Measurements from ENCODE around the gene VAV3.
A peak's percentile ranks its signal among the peaks of the same experiment; 100 is the strongest.
"Not testable (repeated sequence)": the region's sequence is repeated elsewhere in the genome, so short reads cannot be mapped to it uniquely, and the experiment has no call there.

The VAV3 gene, protein sequence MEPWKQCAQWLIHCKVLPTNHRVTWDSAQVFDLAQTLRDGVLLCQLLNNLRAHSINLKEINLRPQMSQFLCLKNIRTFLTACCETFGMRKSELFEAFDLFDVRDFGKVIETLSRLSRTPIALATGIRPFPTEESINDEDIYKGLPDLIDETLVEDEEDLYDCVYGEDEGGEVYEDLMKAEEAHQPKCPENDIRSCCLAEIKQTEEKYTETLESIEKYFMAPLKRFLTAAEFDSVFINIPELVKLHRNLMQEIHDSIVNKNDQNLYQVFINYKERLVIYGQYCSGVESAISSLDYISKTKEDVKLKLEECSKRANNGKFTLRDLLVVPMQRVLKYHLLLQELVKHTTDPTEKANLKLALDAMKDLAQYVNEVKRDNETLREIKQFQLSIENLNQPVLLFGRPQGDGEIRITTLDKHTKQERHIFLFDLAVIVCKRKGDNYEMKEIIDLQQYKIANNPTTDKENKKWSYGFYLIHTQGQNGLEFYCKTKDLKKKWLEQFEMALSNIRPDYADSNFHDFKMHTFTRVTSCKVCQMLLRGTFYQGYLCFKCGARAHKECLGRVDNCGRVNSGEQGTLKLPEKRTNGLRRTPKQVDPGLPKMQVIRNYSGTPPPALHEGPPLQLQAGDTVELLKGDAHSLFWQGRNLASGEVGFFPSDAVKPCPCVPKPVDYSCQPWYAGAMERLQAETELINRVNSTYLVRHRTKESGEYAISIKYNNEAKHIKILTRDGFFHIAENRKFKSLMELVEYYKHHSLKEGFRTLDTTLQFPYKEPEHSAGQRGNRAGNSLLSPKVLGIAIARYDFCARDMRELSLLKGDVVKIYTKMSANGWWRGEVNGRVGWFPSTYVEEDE

DNA sequence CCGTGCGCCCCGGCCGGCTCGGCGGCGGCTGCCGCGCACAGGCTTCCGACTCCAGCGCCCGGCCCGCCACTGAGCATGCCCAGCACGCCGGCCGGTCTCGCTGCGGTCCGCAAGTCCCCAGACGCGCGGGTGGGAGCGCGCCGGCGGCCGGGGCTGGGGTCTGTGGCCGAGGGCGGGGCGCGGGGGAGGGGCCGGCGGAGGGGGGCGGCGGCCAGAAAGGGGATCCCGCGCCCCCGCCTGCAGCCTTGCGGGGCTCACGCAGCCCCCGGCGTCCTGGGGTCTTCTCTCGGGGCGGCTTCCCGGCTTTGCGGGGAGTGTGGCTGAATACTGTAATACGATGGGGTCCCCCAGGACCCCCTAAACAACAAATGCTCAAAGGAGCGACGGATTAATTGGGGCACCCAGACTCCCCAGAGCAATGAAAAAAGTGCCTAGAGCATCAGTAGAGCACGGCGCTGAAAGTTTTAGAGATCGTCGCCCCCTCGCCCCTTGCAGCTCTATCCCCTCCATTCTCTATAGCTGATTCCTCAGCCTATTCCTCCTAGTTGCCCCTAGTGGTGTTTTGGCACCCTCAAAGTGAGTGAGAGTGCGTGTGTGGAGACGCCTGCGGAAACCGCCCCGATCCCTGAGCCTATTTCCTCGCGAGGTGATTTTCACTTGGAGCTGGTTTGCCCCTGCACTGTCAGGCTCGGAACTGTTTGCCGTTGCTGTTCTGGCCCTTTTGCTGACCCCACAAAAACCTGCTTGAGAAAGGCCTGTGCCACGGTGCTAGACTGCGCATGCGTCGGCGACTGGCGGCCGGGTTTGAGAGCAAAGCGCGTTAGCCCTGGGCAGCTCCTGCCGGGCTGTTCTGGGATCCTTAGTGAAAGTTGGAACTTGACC is at the start of gene VAV3:
VAV3 (minus strand) TSS at position 71 of the 882 bp plus-strand sequence. CDS start 311 bp downstream, outside the sequence.
- no peaks in the 10 kb centered on the region for H3K36me3 Mint-ChIP-seq
- H3K9me3 Mint-ChIP-seq: no peaks in the 10 kb centered on the region
- H3K27me3 Mint-ChIP-seq: peaks cover 9% of the 10 kb centered on the region
- peaks cover 34% of the 10 kb centered on the region for H3K4me1 Mint-ChIP-seq
- peak within 1 kb of the TSS; percentile 93 for H3K27ac Mint-ChIP-seq
- DNase-seq: peak; percentile 55
- H3K4me3 Mint-ChIP-seq: peak within 1 kb of the TSS; percentile 82
- CTCF ChIA-PET: interaction anchor here (0.6 to 4.4 kb wide), 5 partner anchors 32 to 182 kb away, joined by 3 to 26 read pairs (median 3); no protein-coding TSS in a partner anchor

DNA sequence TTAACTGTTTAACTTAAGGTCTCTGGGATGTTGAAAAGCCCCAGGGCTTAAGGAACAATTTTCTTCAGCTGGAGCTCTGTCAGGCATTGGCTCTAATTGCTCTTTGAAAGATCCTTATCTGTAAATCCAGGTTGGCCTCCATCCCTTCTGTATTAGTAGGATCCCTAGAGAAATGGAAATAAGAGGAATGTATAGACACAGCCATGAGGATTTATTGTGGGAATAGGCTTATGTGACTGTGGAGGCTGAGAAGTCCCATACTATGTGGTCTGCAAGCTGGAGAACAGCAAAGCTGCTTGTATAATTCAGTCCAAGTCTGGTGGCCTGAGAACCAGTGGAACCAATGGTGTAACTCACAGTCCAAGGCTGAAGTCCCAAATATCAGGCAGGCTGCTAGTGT is 47.6 kb upstream of the VAV3 start:
- CTCF ChIA-PET: no interaction called here
- Mint-ChIP-seq H3K27ac (no peak overlapping the region), H3K9me3 (no peaks in the 10 kb centered on the region), H3K4me3 (no peak overlapping the region), H3K4me1 (no peaks in the 10 kb centered on the region), H3K27me3 (peaks cover 6% of the 10 kb centered on the region), H3K36me3 (no peaks in the 10 kb centered on the region)
- no peak for DNase-seq

DNA sequence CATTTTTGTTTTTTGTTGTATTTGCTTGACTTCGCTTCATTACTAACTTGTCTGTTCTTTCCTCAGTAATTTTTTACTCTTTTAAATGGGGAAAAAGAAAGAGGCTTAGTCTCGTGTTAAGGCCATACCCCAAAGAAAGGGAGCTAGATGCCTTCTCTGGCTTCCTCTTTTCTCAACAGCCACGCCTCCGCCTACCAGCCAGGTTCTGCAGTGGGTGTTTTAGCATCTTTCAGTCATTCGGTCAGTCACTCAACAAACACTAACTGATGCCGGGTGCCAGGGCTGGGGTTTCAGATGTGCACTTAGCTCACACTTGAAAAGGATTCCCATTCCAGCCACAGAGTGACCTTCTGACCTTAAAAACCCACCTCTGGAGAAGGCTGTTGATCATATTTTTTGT is 46.3 kb upstream of the VAV3 start:
- CTCF ChIA-PET: no interaction called here
- Mint-ChIP-seq H3K27me3 (peaks cover 6% of the 10 kb centered on the region), H3K27ac (no peak overlapping the region), H3K4me3 (no peak overlapping the region), H3K9me3 (no peaks in the 10 kb centered on the region), H3K36me3 (no peaks in the 10 kb centered on the region), H3K4me1 (no peaks in the 10 kb centered on the region)
- DNase-seq: no peak

DNA sequence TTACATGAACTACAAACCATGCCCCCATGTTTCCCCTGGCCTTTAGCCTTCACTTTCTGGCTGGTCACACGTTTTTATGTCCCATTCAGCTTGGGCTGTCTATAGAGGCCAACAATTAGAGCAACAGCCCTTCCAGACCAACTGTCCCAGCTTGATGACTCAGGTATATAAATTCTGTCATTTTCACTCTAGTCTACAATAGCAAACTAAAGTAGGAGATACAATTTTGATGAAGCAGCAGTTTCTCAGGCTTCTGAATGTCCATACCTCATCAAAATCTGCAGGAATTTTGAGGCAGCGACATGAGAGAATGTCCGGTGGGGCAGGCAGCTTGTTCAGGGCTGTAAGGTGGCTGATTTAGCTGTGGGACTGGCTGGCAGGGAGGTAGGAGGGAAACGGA is 45.6 kb upstream of the VAV3 start:
- Mint-ChIP-seq H3K4me1 (no peaks in the 10 kb centered on the region), H3K4me3 (no peak overlapping the region), H3K9me3 (no peaks in the 10 kb centered on the region), H3K27ac (no peak overlapping the region), H3K27me3 (peaks cover 6% of the 10 kb centered on the region), H3K36me3 (no peaks in the 10 kb centered on the region)
- CTCF ChIA-PET: no interaction called here
- no peak for DNase-seq

DNA sequence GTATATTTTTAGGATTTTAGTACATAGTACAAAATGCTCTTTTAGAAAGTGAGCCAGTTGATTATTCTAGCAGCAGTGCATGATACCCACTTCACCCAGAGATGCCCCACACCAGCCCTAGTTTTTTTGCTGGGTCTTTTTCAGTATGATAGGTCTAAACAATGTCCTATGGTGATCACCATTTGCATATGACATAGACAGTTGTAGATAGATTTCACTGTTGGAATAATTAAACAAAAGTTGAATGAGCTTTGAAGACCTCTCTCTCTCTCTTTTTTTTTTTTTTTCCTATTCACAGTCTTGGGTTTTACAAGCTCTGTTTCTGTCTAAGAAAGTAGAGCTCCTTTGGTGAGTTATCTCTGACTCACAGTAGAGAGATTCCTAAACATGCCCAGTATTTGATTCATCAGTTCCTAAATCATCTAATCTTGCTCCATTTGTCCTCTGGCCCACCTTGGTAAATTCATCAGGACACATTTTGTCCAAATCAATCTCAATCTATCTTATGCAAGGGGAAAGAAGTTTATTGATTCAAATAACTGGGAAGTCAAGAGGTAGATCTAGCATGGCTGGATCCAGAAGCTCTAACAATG is 44.7 kb upstream of the VAV3 start:
- peaks cover 6% of the 10 kb centered on the region for H3K27me3 Mint-ChIP-seq
- H3K36me3 Mint-ChIP-seq: no peaks in the 10 kb centered on the region
- DNase-seq: no peak
- no peak overlapping the region for H3K4me3 Mint-ChIP-seq
- CTCF ChIA-PET: no interaction called here
- no peaks in the 10 kb centered on the region for H3K4me1 Mint-ChIP-seq
- no peak overlapping the region for H3K27ac Mint-ChIP-seq
- H3K9me3 Mint-ChIP-seq: no peaks in the 10 kb centered on the region

DNA sequence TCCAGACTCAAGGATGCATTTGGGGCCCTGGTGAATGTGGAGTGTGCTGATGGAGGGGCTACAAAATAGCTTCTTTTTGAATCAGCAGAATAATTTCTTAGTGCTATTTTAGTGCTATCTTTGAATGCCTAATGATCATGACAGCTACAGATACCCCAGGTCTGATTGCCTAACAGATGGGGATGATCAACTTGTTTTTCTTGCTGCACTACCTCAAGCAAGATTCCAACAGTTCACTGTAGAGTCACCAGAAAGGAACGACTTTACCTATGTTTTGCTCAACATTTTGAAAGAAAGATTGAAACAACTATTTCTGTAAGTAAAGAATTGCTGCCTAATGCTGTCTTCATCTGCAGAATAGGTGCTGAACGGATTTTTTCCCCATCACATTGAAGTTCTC is 42.6 kb upstream of the VAV3 start:
- Mint-ChIP-seq H3K36me3 (no peaks in the 10 kb centered on the region), H3K4me3 (no peak overlapping the region), H3K4me1 (no peaks in the 10 kb centered on the region), H3K27me3 (peaks cover 6% of the 10 kb centered on the region), H3K9me3 (no peaks in the 10 kb centered on the region), H3K27ac (no peak overlapping the region)
- CTCF ChIA-PET: interaction anchor here (1.4 kb wide), 1 partner anchor 118 kb away, joined by 3 read pairs; no protein-coding TSS in a partner anchor
- no peak for DNase-seq

DNA sequence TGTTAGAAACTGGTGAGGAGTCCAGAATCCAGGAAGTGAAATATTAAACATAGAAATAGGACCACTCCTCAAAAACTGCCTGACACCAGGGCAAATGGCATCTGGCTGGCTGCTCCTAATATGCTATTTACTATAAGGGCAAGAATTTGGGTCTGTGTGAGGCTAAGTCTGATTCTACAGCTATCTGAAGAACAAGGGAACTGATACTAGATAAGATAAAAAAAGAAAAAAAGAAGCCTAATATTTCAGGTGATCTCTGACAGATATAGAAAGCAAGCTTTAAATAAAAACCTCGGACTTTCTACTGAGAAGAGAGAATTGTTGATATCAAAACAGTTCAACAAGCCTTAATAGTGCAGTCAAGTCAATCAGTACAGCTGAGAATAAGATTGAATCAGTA is 42.1 kb upstream of the VAV3 start:
- CTCF ChIA-PET: no interaction called here
- peaks cover 6% of the 10 kb centered on the region for H3K27me3 Mint-ChIP-seq
- H3K27ac Mint-ChIP-seq: no peak overlapping the region
- H3K4me3 Mint-ChIP-seq: no peak overlapping the region
- H3K4me1 Mint-ChIP-seq: no peaks in the 10 kb centered on the region
- no peaks in the 10 kb centered on the region for H3K9me3 Mint-ChIP-seq
- no peak for DNase-seq
- no peaks in the 10 kb centered on the region for H3K36me3 Mint-ChIP-seq

DNA sequence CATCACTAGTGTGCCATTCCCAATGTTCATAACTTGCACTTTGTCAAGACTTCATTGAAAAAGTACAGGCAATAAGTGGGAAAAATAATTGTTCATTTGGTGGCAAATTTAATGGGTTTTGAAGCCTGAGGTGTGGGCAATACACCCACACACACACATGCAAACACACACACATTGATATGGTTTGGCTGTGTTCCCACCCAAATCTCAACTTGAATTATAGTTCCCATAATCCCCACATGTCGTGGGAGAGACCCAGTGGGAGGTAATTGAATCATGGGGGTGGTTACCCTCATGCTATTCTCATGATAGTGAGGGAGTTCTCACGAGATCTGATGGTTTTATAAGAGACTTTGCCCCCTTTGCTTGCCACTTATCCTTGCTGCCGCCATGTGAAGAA is 39.9 kb upstream of the VAV3 start:
- DNase-seq, H3K27ac Mint-ChIP-seq, H3K36me3 Mint-ChIP-seq, H3K9me3 Mint-ChIP-seq, CTCF ChIA-PET, H3K27me3 Mint-ChIP-seq, H3K4me1 Mint-ChIP-seq, H3K4me3 Mint-ChIP-seq: not testable (repeated sequence)

DNA sequence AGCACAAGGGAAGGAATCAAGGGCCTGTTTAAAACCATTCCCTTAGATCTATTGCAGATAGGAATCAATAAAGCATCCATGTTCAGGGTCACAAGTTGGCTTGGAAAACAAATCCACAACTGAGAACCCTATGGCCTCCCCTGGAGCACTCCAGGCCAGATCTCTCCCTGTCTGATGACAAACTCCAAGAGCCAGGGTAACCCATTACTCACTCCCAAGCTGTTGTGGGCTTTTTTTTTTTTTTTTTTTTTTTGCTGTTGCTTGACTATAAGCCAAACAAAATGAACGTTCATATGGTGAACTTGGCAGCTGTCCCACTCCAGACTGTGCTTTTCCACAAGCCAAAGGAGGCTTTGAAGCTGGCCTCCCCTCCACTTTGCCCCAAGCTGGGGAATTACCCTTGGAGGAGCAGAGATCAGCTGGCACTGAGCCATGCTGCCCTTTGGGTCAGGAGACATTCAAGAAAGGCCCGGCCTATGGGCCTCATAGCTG is 35.7 kb upstream of the VAV3 start:
- DNase-seq: no peak
- no peak overlapping the region for H3K27ac Mint-ChIP-seq
- CTCF ChIA-PET: no interaction called here

DNA sequence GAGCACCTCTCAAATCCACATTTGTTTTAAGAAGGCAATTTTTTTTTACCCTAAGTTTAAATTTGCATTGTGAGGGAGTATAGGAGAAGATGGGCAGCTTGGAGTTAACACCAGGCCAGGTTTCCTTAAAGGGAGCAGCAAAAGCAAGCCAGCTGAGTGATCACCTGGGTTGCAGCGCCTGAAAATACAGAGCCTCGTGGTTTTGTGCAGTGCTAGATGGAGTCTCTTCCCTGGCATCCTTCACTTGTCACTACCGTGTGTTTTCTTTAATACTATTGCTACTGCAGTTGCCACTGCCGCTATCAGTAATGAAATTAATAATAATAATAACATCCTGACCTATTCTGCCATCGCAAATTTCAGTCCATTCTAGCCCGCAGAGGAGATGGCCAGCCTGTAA is 35.2 kb upstream of the VAV3 start:
- no peak overlapping the region for H3K27ac Mint-ChIP-seq
- no peak overlapping the region for H3K4me3 Mint-ChIP-seq
- DNase-seq: no peak
- no peaks in the 10 kb centered on the region for H3K9me3 Mint-ChIP-seq
- no peaks in the 10 kb centered on the region for H3K36me3 Mint-ChIP-seq
- H3K4me1 Mint-ChIP-seq: no peaks in the 10 kb centered on the region
- CTCF ChIA-PET: no interaction called here
- no peaks in the 10 kb centered on the region for H3K27me3 Mint-ChIP-seq

More for the DNA sequence above, 35.7 kb upstream of the VAV3 start:
- no peaks in the 10 kb centered on the region for H3K4me1 Mint-ChIP-seq
- no peaks in the 10 kb centered on the region for H3K9me3 Mint-ChIP-seq
- no peak overlapping the region for H3K4me3 Mint-ChIP-seq
- no peaks in the 10 kb centered on the region for H3K27me3 Mint-ChIP-seq
- H3K36me3 Mint-ChIP-seq: no peaks in the 10 kb centered on the region

DNA sequence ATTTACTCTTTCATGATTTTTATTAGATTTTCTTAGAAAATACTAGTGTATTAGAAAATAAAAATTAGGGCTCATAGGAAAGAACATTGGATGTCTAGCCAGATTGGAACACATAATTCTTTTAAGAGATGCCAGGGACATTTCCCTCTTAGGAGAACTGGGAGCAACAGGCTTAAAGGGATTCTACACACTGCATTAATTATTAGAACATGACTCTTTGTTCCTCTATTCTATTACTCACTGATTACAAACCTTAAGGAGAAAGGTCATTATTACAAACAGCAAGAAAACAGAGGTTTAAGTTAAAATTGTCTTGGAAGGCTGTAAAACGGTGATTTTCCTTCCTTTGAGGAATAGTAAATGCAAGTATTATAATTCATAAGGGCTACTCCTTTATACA is 32.9 kb upstream of the VAV3 start:
- no peak for DNase-seq
- Mint-ChIP-seq H3K4me3 (no peak overlapping the region), H3K27ac (no peak overlapping the region), H3K9me3 (no peaks in the 10 kb centered on the region), H3K27me3 (no peaks in the 10 kb centered on the region), H3K36me3 (no peaks in the 10 kb centered on the region), H3K4me1 (no peaks in the 10 kb centered on the region)
- CTCF ChIA-PET: no interaction called here

DNA sequence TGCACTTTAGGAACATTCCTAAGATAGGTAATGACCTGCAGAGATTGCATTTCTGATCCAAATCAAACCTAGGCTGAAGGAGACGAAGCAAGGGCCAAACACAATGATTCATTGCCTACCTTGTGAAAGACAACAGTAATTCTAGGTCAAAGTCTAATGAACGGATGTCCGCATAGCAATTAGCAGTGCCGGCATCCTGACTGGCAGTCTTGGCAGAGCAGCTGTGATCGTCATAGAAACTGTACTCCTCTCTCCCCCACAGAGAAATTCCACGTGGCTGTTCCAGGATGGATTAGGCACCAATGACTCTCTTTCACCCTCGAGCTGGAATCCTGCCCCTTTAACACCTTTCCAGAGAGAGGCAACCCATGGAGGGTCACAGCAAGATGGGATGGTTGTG is 28.9 kb upstream of the VAV3 start:
- H3K27ac Mint-ChIP-seq: no peak overlapping the region
- CTCF ChIA-PET: no interaction called here
- H3K36me3 Mint-ChIP-seq: no peaks in the 10 kb centered on the region
- H3K9me3 Mint-ChIP-seq: no peaks in the 10 kb centered on the region
- no peaks in the 10 kb centered on the region for H3K4me1 Mint-ChIP-seq
- H3K27me3 Mint-ChIP-seq: no peaks in the 10 kb centered on the region
- no peak for DNase-seq
- H3K4me3 Mint-ChIP-seq: no peak overlapping the region

DNA sequence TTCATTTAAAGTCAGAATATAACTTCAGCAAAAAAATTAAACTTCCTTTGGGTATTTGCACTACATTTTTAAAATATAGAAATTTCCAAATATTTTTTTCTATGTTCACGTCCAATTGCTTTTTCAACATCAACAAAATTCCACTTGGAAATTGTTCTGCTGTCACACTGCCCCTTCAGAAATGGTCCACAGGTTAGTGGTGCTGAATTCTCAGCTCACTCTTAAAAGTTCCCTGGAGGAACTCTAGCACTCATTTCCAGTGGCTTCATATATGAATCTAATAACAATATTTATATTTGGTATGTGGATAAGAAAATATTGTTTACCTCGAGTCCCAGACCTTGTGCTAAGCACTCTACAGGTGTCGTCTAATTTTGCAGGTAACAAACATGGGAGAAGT is 27.4 kb upstream of the VAV3 start:
- Mint-ChIP-seq H3K9me3 (no peaks in the 10 kb centered on the region), H3K36me3 (no peaks in the 10 kb centered on the region), H3K27ac (no peak overlapping the region), H3K4me3 (no peak overlapping the region), H3K27me3 (no peaks in the 10 kb centered on the region), H3K4me1 (no peaks in the 10 kb centered on the region)
- DNase-seq: no peak
- CTCF ChIA-PET: no interaction called here
